GM12892 (cell line): Measurements from ENCODE around the gene MTHFSD.

Experiments
- DNase-seq: peaks from one replicate; pipeline ENCODE4 v3.0.0; 2011; ENCODE audit not compliant: insufficient read length
- FAIRE-seq: peaks from 2 replicates; lab custom pipeline; 2011; peaks lifted over from hg19 to GRCh38; lab: Jason Lieb, UNC
- POLR2A ChIP-seq: IDR thresholded peaks from 2 replicates; pipeline ENCODE4 v1.6.1; 2011; ENCODE audit warnings: low read depth, low read length, control low read depth
- POLR2AphosphoS5 ChIP-seq: IDR thresholded peaks from 2 replicates; pipeline ENCODE4 v1.6.1; 2011; ENCODE audit warnings: low read depth, low read length, control low read depth
- TAF1 ChIP-seq: IDR thresholded peaks from 2 replicates; pipeline ENCODE4 v1.6.1; 2011; ENCODE audit warnings: low read depth, mild to moderate bottlenecking, control low read depth, low read length, borderline replicate concordance

The MTHFSD gene

DNA sequence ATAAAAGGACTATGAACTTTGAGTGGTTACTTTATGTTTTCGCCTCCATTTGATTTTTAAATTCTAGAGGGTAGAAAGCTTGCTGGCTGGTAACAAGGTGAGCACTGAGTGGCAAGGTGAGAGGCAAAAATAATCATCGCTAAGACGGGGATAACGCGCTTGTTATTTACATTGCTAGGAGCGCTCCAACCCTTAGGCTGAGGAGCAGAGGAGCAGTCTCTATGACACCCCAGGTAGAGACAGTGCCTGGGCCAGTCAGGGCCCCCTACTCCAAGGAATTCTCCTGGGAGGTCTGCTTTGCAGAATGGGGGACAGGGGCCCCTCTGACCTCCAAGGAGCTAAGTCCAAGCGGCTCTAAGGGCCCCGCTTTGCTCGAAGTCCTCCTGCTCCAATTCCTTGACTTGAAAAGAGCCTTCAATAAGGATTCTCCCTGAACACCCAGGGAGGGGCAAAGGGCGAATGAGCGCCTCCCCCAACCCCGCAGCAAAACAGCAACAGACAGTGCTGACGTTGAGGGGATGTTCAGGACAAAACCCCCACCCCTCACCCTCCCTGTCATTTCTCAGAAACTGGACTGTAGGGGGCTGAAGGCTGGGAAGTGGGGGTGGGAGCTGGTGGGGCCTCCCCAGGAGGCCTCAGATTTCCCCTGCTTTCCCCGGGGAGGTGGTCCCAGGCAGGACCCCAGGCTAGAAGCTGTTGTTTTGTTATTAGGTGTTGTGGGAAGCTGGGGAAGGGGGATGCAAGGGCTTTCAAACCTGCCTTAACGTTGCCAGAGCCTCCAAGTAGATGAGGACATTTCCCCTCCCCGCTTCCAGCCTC, 54.9 kb downstream of the MTHFSD start:
- TF ChIP-seq POLR2AphosphoS5 (no peak), POLR2A (no peak), TAF1 (no peak)
- FAIRE-seq (no peak), DNase-seq (no peak)

DNA sequence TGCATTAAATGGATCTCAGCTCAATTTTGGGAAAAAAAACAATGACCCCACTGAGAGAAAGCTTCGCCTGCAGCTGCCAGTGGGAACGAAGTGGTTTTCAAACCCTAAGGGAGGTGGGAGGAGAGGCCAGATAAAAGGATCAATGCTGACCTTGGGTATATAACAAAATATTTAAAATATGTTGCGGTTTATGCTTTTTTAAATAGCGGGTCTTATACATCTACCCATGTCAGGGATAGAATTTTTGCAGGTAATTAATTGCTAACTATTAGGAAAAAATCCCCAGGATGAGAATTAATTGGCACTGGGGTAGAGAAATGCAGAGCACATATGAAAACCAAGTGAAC, 55.6 kb downstream of the MTHFSD start:
- TF ChIP-seq POLR2AphosphoS5, result no peak
- TF ChIP-seq POLR2A, result no peak
- TF ChIP-seq TAF1, result no peak
- DNase-seq (no peak), FAIRE-seq (no peak)

- DNase-seq (no peak), FAIRE-seq (no peak)
Observed at GRCh38 chr16:86498671-86499439, 56.2 kb downstream of the MTHFSD start.

DNA sequence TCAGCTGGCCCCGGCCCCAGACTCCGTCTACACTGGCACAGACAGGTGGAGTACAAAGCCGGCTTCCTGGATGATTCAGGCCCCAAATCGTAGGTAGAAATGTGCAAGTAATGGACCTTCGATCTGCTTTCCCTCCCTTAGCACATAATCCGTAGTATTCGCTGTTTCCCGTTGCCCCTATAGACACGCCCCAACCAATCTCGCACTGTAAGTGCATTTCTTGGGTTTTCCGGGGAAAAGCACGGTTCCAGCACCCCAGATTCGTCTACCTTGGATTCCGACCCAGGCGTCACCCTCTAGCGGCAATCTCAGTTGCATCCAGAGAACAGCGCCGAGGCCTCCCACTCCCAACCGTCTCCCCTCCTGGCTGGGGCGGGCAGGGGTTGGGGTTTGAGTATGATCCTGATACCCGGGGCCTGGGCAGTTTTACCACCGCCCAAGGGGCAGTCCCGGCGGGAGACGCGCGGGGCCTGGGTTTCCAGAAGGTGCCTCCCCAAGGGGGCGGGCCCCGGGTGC, 56.8 kb downstream of the MTHFSD start:
- DNase-seq (no peak), FAIRE-seq (no peak)
- TF ChIP-seq TAF1 (no peak), POLR2A (no peak), POLR2AphosphoS5 (no peak)

More at GRCh38 chr16:86498671-86499439, 56.2 kb downstream of the MTHFSD start:
- no peak for TF ChIP-seq TAF1
- TF ChIP-seq POLR2A, result no peak
- no peak for TF ChIP-seq POLR2AphosphoS5

DNA sequence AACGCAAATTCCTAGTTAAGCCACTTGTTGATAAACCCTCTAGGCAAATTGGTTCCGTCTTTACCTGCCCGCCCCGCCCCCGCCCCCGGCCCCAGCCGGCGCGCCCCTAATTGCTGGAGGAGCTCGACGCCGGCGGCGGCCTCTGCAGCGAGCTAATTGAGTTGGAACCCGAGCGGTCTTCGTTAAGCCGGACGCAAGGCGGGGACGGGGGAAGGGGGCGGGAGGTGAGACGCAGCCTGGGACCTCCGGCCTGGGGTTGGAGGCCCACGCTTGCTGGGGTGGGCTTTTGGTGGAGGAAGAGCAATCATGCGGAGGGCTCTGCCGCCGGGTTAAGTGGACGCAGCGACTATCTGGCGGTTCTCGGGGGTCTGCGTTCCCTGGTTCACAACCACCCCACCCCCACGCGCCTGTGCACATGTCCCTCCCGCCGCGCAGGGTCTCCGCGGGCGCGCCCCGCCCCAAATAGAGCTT, 57.4 kb downstream of the MTHFSD start:
- no peak for FAIRE-seq
- TF ChIP-seq POLR2A, result no peak
- no peak for TF ChIP-seq TAF1
- no peak for TF ChIP-seq POLR2AphosphoS5
- DNase-seq, result no peak

DNA sequence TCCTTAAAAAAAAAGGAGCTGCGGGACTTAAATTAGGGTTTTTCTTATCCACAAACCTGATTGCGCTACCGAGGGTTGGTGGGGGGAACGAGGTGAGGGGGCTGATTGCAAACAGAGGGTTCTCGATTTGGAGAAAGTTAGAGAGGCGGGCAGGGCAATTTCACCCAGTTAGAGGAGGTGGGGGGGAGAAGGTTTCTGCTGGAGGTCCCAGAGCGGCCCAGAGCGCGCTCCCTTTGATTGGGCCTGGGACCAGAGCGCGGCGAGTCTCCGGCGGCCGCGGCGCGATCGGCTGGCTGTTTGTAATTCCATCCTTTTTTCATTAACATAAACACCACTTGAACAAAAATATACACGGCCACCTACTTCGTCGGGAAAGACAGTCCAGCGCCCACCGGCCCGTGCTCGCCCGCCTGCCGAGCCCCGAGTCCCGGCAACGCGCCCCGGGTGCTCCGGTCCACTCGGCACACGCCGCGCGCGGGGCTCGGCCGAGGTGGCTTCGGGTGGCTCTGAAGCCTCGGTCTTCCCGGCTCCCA, 58.0 kb downstream of the MTHFSD start:
- TF ChIP-seq POLR2A (no peak), POLR2AphosphoS5 (no peak), TAF1 (no peak)
- no peak for FAIRE-seq
- DNase-seq, result no peak

- TF ChIP-seq POLR2A (no peak), TAF1 (no peak), POLR2AphosphoS5 (no peak)
Observed at GRCh38 chr16:86496262-86496928, 58.6 kb downstream of the MTHFSD start.

GRCh38 chr16:86495756-86496261, 59.2 kb downstream of the MTHFSD start:
- no peak for FAIRE-seq
- TF ChIP-seq POLR2A, result no peak
- no peak for TF ChIP-seq TAF1
- TF ChIP-seq POLR2AphosphoS5, result no peak
- DNase-seq, result no peak

More at GRCh38 chr16:86496262-86496928, 58.6 kb downstream of the MTHFSD start:
- no peak for FAIRE-seq
- DNase-seq, result no peak

DNA sequence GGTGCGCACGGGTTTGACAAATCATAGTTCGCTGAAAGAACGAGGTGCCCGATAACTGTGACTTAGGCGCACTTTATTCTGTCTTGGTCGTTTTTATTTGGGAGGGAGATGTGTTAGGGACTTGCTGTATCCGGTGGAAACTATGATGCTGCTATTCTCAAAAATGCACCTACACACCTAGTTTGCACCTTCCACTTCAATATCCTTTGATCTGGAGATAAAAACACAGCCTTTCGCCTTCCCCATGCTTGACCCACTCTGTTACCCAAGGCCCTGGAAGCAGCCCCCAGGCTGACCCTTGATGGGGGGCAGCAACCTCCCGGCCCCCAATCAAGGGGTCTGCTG, 59.7 kb downstream of the MTHFSD start:
- FAIRE-seq, result no peak
- DNase-seq, result no peak
- TF ChIP-seq POLR2A, result no peak
- no peak for TF ChIP-seq TAF1
- TF ChIP-seq POLR2AphosphoS5, result no peak

DNA sequence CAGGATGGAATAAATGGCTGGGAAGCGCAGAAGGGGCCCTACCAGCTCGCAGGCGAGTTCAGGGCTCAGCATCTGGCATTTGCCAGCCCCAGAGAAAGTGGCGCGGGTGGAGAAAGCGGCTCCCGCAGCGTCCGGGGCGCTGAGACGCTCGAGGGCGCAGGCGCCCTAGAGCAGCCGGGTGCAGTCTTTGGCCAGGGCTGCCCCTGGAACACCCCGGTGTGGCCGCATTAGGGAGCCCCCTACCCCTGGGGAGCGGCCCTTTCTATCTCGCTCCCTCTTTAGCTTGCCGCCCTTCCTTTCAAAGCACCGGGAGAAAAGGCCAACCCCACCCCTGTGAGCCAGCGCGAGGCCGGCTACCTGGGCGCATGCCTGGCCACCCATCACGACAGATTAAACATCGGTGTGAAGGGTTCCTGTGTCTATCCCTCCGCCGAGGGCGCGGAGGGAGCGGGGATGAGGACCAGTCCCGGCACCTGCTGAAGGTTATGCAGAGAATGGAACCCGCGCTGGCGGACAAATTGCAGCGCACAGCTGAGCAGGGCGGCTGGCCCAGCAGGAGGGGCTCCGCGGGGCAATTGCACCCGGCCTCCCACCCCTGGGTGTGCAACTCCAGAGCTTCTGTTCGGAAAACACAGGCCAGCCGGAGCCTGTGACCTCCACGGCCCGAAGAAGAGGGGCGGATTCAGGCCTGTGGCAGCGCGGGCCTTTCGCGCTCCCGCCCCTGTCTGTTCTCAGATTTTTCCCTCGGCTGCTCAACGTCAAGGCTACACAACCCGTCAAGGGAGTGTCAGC, 60.3 kb downstream of the MTHFSD start:
- DNase-seq (no peak), FAIRE-seq (no peak)
- TF ChIP-seq TAF1, result no peak
- TF ChIP-seq POLR2A, result no peak
- no peak for TF ChIP-seq POLR2AphosphoS5
